ENCODE results near the gene CRYGN. TPM values are rescaled to one million over a fixed set of nuclear protein-coding genes. Genes with fewer than 3 reads are reported as not detected.
A peak's percentile ranks its signal among the peaks of the same experiment; 100 is the strongest.

The CRYGN gene
- total RNA-seq, 1 donor from 2014 or later: 2.5 TPM

DNA sequence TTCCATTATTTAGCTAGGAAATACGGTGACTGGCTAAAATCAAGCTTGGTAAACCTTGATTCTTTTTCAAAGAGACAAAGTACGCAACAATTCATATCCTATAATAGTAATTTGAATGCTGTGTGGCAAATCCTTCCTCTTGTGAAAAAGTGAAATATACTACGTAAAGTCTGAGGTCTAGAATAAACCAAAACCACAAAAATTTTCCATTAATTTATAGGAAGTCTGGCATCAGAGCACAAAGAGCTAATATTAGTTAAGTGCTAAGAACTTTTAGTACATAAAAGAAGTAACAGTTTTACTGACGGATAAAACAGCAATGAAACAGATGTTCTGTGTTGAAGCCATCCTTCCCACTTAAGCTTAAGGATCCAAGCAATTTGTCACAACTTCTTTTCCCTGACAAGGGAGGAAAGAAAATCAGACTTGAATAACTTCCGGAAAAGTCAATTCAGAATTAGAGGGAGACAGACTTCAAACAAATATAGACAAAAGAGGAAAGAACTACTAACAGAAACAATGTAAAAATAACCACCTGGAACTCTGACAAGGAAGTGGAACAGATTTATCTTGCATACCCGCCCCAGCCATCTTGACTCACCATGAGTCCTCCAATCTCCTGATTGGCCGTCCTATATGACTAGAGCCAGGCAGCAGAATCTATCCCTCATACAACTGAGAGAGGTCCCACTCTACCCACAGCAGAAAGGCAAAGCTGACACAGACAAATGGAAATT, 45.2 kb upstream of the CRYGN start:
- Mint-ChIP-seq H3K4me1 (ENCODE audit: low read depth) (peaks cover 5% of the 10 kb centered on the region), H3K9me3 (ENCODE audit: low read depth) (no peaks in the 10 kb centered on the region), H3K36me3 (ENCODE audit: insufficient read depth) (peaks cover 15% of the 10 kb centered on the region), H3K27me3 (no peaks in the 10 kb centered on the region), H3K27ac (no peak overlapping the region), H3K4me3 (ENCODE audit: low read depth) (no peak overlapping the region)
- no peak for DNase-seq (ENCODE audit: low spot score, unreplicated experiment)
- TF ChIP-seq, protein P1, sequence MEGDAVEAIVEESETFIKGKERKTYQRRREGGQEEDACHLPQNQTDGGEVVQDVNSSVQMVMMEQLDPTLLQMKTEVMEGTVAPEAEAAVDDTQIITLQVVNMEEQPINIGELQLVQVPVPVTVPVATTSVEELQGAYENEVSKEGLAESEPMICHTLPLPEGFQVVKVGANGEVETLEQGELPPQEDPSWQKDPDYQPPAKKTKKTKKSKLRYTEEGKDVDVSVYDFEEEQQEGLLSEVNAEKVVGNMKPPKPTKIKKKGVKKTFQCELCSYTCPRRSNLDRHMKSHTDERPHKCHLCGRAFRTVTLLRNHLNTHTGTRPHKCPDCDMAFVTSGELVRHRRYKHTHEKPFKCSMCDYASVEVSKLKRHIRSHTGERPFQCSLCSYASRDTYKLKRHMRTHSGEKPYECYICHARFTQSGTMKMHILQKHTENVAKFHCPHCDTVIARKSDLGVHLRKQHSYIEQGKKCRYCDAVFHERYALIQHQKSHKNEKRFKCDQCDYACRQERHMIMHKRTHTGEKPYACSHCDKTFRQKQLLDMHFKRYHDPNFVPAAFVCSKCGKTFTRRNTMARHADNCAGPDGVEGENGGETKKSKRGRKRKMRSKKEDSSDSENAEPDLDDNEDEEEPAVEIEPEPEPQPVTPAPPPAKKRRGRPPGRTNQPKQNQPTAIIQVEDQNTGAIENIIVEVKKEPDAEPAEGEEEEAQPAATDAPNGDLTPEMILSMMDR (IDR thresholded peaks at IDR 0.05; ENCODE audit: unreplicated experiment): no peak

DNA sequence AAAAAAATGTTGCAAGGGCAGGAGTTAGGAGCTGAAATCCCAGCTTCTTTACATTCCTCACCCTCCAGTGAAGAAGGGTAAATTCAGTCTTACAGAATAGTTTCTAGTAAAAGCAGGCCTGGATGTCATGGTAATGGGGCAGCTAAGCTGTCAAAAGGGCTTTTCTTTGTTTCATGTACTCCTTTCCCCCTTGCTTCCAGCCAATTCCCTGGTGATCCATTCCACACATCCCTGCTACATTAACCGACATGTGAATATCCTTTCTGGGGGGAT, 43.7 kb upstream of the CRYGN start:
- DNase-seq (ENCODE audit: low spot score, unreplicated experiment): no peak
- H3K4me1 Mint-ChIP-seq (ENCODE audit: low read depth): peaks cover 4% of the 10 kb centered on the region
- no peaks in the 10 kb centered on the region for H3K9me3 Mint-ChIP-seq (ENCODE audit: low read depth)
- H3K27ac Mint-ChIP-seq: no peak overlapping the region
- H3K4me3 Mint-ChIP-seq (ENCODE audit: low read depth): no peak overlapping the region
- H3K36me3 Mint-ChIP-seq (ENCODE audit: insufficient read depth): peaks cover 12% of the 10 kb centered on the region
- no peaks in the 10 kb centered on the region for H3K27me3 Mint-ChIP-seq
- TF ChIP-seq, protein P1 (IDR thresholded peaks at IDR 0.05; ENCODE audit: unreplicated experiment): no peak

GRCh38 chr7:151482883-151483710, 43.2 kb upstream of the CRYGN start:
- H3K27ac Mint-ChIP-seq: peak overlapping the region; percentile 60
- H3K4me1 Mint-ChIP-seq (ENCODE audit: low read depth): peaks cover 2% of the 10 kb centered on the region

GRCh38 chr7:151481650-151482505, 41.9 kb upstream of the CRYGN start:
- TF ChIP-seq, protein P1 (IDR thresholded peaks at IDR 0.05; ENCODE audit: unreplicated experiment): no peak
- Mint-ChIP-seq H3K27me3 (no peaks in the 10 kb centered on the region), H3K27ac (no peak overlapping the region), H3K4me3 (ENCODE audit: low read depth) (no peak overlapping the region), H3K9me3 (ENCODE audit: low read depth) (no peaks in the 10 kb centered on the region), H3K36me3 (ENCODE audit: insufficient read depth) (peaks cover 12% of the 10 kb centered on the region), H3K4me1 (ENCODE audit: low read depth) (peaks cover 2% of the 10 kb centered on the region)
- DNase-seq (ENCODE audit: low spot score, unreplicated experiment): no peak

More at GRCh38 chr7:151482883-151483710, 43.2 kb upstream of the CRYGN start:
- TF ChIP-seq, protein P1 (IDR thresholded peaks at IDR 0.05; ENCODE audit: unreplicated experiment): no peak
- Mint-ChIP-seq H3K9me3 (ENCODE audit: low read depth) (no peaks in the 10 kb centered on the region), H3K27me3 (no peaks in the 10 kb centered on the region), H3K36me3 (ENCODE audit: insufficient read depth) (peaks cover 12% of the 10 kb centered on the region), H3K4me3 (ENCODE audit: low read depth) (no peak overlapping the region)
- no peak for DNase-seq (ENCODE audit: low spot score, unreplicated experiment)

- Mint-ChIP-seq H3K27me3 (no peaks in the 10 kb centered on the region), H3K9me3 (ENCODE audit: low read depth) (no peaks in the 10 kb centered on the region), H3K4me3 (ENCODE audit: low read depth) (no peak overlapping the region), H3K4me1 (ENCODE audit: low read depth) (peaks cover 2% of the 10 kb centered on the region), H3K36me3 (ENCODE audit: insufficient read depth) (peaks cover 9% of the 10 kb centered on the region), H3K27ac (no peak overlapping the region)
- no peak for DNase-seq (ENCODE audit: low spot score, unreplicated experiment)
- TF ChIP-seq, protein P1 (IDR thresholded peaks at IDR 0.05; ENCODE audit: unreplicated experiment): no peak
Observed at GRCh38 chr7:151477867-151478266, 37.9 kb upstream of the CRYGN start.
